Upper lobe of right lung (tissue), 1 donor: Measurements from ENCODE around the gene PFDN1. TPM values are rescaled to one million over a fixed set of nuclear protein-coding genes. Genes with fewer than 3 reads are reported as not detected.
A peak's percentile ranks its signal among the peaks of the same experiment; 100 is the strongest.

ENCODE experiments used
- ATAC-seq: fragments of 200-7000 bp; cut with Tn5 transposase; one replicate; pipeline ENCODE4 v1.9.1; 2020; ENCODE audit warnings: mild to moderate bottlenecking, moderate library complexity
- DNase-seq: peaks from one replicate; pipeline ENCODE4 v3.0.0-alpha.2; 2020
- H3K27ac ChIP-seq: fragments of 200-600 bp; one replicate; pipeline ENCODE4 v1.8.0; 2022
- H3K27me3 ChIP-seq: fragments of 200-600 bp; one replicate; pipeline ENCODE4 v1.8.0; 2022; ENCODE audit warnings: mild to moderate bottlenecking
- H3K36me3 ChIP-seq: fragments of 200-600 bp; one replicate; pipeline ENCODE4 v1.8.0; 2022
- H3K4me1 ChIP-seq: fragments of 200-600 bp; one replicate; pipeline ENCODE4 v1.8.0; 2022
- H3K4me3 ChIP-seq: fragments of 200-600 bp; one replicate; pipeline ENCODE4 v1.8.0; 2022; ENCODE audit warnings: mild to moderate bottlenecking
- H3K9me3 ChIP-seq: fragments of 200-600 bp; one replicate; pipeline ENCODE4 v1.8.0; 2022
- intact Hi-C: fragments of 100-400 bp; cut with DNase I; formaldehyde crosslinking; loops from one replicate; pipeline ENCODE4 v1.11.0; 2022
- total RNA-seq: library from RNA; stranded (reverse); fragmentation: NEBNext Ultra II Directional; extraction: Animal tissue kit (Norgen Biotek cat#: 25700); gene quantifications from one replicate; pipeline ENCODE4 v1.2.1, GENCODE V29; 2021
- TF ChIP-seq, protein P1 (sequence below): fragments of 200-600 bp; IDR thresholded peaks from one replicate; pipeline ENCODE4 v1.8.0; 2022; ENCODE audit warnings: antibody characterized with exemption
- donor health status: DM: no; HTN: yes; CAD: no; lungs with severe emphysema.

Gene PFDN1
- total RNA-seq, 1 donor from 2014 or later: 54.0 TPM

GRCh38 chr5:140342287-140342686 lies 39.4 kb upstream of the PFDN1 start:
- no peaks in the 10 kb centered on the region for H3K27me3 ChIP-seq
- H3K9me3 ChIP-seq: no peaks in the 10 kb centered on the region
- intact Hi-C loops: no loop called here
- no peaks in the 10 kb centered on the region for H3K36me3 ChIP-seq
- no peak for DNase-seq
- peak overlapping the region; percentile 6 for H3K4me3 ChIP-seq
- ATAC-seq: no peak
- peak overlapping the region; percentile 48 for H3K27ac ChIP-seq
- peaks cover 60% of the 10 kb centered on the region for H3K4me1 ChIP-seq
- TF ChIP-seq, protein P1, sequence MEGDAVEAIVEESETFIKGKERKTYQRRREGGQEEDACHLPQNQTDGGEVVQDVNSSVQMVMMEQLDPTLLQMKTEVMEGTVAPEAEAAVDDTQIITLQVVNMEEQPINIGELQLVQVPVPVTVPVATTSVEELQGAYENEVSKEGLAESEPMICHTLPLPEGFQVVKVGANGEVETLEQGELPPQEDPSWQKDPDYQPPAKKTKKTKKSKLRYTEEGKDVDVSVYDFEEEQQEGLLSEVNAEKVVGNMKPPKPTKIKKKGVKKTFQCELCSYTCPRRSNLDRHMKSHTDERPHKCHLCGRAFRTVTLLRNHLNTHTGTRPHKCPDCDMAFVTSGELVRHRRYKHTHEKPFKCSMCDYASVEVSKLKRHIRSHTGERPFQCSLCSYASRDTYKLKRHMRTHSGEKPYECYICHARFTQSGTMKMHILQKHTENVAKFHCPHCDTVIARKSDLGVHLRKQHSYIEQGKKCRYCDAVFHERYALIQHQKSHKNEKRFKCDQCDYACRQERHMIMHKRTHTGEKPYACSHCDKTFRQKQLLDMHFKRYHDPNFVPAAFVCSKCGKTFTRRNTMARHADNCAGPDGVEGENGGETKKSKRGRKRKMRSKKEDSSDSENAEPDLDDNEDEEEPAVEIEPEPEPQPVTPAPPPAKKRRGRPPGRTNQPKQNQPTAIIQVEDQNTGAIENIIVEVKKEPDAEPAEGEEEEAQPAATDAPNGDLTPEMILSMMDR: no peak

- Histone ChIP-seq H3K9me3 (no peaks in the 10 kb centered on the region), H3K27ac (no peak overlapping the region), H3K4me1 (peaks cover 60% of the 10 kb centered on the region), H3K27me3 (no peaks in the 10 kb centered on the region), H3K36me3 (no peaks in the 10 kb centered on the region), H3K4me3 (no peak overlapping the region)
- TF ChIP-seq, protein P1: no peak
- ATAC-seq: no peak
- no peak for DNase-seq
- intact Hi-C loops: no loop called here
Observed at GRCh38 chr5:140341591-140341990, 38.7 kb upstream of the PFDN1 start.

DNA sequence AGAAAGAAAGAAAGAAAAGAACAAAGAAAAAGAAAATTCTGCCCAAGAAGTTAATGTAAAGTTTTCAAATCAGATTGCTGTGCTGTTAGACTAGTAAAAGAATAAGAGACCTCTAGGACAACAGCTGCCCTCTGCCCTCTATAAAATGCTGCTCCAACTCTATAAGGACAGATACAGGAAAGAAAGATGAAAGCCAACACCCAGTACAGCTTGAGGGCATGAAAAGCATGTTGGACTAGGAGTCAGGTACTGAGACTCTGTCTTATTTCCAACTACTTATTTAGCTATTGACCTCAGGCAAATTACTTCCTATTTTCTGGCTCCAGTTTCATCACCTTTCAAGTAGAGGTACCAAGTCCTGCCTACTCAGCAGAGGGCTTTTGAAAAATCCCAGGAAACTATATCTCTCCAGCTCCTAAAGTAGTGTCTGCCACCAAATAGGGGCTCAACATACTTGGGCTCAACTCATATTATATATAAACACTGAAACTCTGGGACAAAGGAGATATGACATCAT lies 37.8 kb upstream of the PFDN1 start:
- Histone ChIP-seq H3K27me3 (no peaks in the 10 kb centered on the region), H3K9me3 (no peaks in the 10 kb centered on the region), H3K4me1 (peaks cover 65% of the 10 kb centered on the region), H3K4me3 (no peak overlapping the region), H3K36me3 (no peaks in the 10 kb centered on the region), H3K27ac (no peak overlapping the region)
- TF ChIP-seq, protein P1: no peak
- DNase-seq (no peak), ATAC-seq (no peak)
- intact Hi-C loops: no loop called here

DNA sequence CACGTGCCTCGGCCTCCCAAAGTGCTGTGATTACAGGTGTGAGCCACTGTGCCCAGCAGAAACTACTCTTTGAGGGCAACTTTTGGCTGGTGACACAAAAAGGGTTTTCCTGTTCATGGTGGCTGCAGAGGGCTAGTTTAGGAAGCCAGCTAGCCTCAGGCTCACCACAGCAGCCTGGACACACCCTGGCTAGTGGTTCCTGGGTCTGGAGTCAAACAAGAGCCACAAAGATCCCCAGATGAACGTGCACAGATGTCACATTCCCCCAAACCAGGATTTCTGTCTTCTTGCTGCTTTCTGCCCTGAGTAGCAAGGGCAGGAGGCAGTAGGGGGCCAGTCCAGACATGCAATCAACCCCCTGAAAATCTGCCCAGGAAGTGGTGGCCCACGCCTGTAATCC lies 36.7 kb upstream of the PFDN1 start:
- TF ChIP-seq, protein P1: no peak
- H3K27ac ChIP-seq: no peak overlapping the region
- no peak overlapping the region for H3K4me3 ChIP-seq
- H3K9me3 ChIP-seq: no peaks in the 10 kb centered on the region
- H3K36me3 ChIP-seq: peaks cover 5% of the 10 kb centered on the region
- H3K27me3 ChIP-seq: no peaks in the 10 kb centered on the region
- DNase-seq (no peak), ATAC-seq (no peak)
- peaks cover 59% of the 10 kb centered on the region for H3K4me1 ChIP-seq
- intact Hi-C loops: no loop called here

DNA sequence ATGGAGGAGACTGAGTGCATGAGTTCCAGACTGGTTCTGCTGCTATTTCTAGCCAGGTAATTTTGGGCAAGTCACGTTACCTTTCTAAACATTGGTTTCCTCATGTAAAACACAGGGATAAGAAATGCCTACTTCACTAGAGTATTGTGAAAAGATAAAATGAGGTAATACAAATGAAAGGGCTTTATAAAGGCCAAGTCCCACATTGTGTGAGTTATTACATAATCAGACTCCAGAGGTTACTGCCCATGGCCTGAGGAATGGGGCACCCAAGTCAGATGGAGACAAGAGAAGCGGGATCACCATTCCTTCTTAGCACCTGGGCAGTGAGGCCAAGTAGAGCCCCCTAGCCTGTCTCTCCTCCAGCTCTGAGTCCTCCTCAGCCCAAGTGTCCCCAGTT lies 36.0 kb upstream of the PFDN1 start:
- no peak for DNase-seq
- ATAC-seq: peak; percentile 12
- Histone ChIP-seq H3K36me3 (peaks cover 12% of the 10 kb centered on the region), H3K9me3 (no peaks in the 10 kb centered on the region), H3K4me3 (no peak overlapping the region), H3K27me3 (no peaks in the 10 kb centered on the region), H3K4me1 (peaks cover 51% of the 10 kb centered on the region), H3K27ac (no peak overlapping the region)
- TF ChIP-seq, protein P1: no peak
- intact Hi-C loops: no loop called here

GRCh38 chr5:140338336-140338735 lies 35.4 kb upstream of the PFDN1 start:
- no peak for DNase-seq
- no peak for ATAC-seq
- H3K36me3 ChIP-seq: peaks cover 18% of the 10 kb centered on the region
- H3K27me3 ChIP-seq: no peaks in the 10 kb centered on the region
- TF ChIP-seq, protein P1: no peak
- H3K9me3 ChIP-seq: no peaks in the 10 kb centered on the region
- peaks cover 46% of the 10 kb centered on the region for H3K4me1 ChIP-seq
- intact Hi-C loops: no loop called here
- no peak overlapping the region for H3K27ac ChIP-seq
- H3K4me3 ChIP-seq: no peak overlapping the region
